A204.1 (cell line): Measurements from ENCODE around the gene RCVRN.
"Not testable (repeated sequence)": the region's sequence is repeated elsewhere in the genome, so short reads cannot be mapped to it uniquely, and the experiment has no call there.

Experiments used
- FAIRE-seq: peaks from 2 replicates; lab custom pipeline; 2012; peaks lifted over from hg19 to GRCh38; lab: Jason Lieb, UNC

Gene RCVRN

DNA sequence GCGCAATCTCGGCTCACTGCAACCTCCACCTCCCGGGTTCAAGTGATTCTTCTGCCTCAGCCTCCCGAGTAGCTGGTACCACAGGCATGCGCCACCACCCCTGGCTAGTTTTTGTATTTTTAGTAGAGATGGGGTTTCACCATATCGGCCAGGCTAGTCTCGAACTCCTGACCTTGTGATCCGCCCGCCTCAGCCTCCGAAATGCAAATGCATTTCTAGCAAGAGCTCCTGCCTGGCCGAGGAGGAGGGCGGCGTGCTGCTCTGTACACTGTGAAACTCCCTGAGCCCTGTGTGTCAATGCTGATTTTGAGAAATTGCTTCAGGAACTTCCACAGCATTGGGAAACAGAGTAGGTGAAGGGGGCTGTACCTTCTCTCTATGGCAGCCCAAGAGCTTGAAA lies 16.1 kb upstream of the RCVRN start:
- not testable (repeated sequence) for FAIRE-seq

DNA sequence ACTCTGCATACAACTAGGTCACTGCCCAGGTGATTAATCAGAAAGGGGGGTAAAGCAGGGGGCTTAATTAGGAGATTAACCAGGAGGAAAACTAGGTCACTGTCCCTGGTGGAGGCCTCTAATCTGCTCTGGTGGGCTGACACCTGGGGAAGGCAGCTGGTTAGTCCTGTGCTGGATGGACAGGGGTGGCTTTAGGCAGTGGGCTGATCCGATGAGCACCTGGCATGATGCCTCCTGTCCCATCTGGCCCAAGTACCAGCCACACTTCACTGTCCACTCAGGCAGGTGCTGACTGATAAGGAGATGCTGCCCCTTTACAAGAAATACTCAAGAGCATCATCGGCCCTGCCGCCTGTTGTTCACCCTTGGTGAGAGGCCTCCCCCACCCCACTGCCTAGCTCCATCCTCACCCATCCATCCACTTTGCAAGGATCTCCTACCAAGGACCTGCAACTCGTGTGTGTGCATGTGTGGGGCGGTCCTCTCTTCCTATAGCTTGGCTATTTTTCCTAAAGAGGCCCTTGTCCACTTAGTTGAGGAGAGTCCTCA lies 13.8 kb upstream of the RCVRN start:
- no peak for FAIRE-seq

DNA sequence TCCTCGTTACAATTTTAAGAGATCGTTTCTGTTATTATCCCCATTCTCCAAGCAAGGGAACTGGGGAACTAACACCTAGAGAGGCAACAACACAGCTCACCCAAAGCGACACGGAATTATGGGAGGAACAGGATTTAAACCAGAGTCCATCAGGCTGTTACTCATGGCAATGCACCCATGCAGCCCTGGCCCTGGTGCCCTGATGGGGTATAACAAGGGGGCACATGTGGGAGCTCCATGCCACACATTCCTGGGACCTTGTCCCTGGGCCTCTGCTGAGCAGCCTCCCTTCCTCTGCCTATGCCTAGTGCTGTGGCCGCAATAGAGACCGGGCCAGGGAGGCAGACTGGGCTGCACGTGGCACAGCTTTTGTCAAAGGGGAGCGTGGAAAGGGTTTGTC lies 13.3 kb upstream of the RCVRN start:
- FAIRE-seq = no peak

DNA sequence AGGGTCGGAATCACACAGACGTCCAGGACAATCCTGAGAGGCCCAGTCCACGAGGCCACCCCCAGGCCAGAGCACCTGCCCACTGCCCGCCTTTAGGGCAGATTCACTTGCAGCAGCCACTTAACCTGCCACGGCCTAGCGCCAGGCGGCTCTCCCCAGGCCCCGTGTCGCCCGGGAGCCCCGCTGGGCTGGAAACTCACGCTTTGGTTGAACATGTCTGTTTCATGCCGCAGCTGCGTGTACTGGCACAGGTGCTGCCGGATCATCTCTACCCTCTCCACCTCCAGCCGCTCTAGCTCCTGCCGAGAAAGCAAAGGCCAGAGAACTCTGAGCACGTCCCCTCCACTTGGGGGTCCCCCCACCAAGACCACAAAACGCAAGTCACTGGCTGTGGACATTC lies 12.7 kb upstream of the RCVRN start:
- FAIRE-seq = no peak

DNA sequence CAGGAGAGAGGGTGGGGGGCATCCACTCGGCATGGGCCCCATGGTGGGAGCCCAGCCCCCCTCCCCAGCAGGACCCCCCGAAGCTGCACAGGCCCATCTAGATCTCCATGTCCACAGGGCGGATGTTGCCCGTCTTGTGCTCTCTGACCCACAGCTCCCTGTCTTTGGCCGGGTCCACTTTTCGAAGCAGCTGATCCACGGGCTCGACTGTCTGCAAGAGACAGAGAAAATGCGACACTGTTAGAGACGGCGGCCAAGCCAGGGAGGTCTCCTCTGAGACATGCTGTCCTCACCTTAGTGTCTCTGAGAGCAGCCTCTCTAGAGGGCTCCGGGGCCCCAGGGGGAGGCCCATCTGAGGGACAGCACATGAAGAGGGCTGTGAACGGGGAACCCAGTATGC lies 12.1 kb upstream of the RCVRN start:
- FAIRE-seq = no peak

DNA sequence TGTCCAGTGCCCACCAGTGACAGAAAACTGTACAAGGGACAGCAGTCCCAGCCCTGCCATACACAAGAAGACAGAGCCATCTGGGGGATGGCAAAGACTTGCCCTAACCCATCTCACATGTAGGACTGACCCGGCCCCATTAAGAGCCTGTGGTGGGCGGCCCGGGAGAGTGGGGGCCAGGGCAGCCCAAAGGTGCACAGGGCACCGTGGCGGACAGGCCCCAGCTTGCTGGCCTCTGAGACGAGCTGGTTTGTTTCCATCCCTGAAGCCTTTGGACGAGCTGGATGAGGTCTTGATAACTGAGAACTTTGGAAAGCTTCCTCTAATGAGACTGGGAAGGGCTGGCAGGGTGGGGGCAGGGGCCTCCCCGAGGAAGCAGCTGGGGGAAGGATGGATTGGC lies 11.0 kb upstream of the RCVRN start:
- FAIRE-seq = no peak

DNA sequence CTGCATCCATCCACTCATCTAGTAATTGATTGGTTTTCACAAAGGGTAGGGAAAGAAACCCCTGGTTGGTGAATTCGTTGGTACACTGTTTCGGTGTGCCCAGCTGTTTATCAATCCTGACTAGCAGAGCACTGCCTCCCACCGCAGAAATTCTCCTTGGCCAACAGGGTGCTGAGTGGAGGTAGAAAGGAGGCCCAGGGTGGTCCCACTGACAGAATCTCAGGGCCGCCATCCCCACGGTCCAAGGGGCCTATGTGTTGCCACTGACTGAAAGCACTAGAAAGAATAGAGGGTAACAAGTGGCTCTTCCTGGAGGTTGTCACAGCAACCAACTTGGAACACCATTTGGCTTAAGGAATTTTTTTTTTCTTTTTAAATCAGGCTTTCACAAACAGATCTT lies 8.4 kb upstream of the RCVRN start:
- no peak for FAIRE-seq

DNA sequence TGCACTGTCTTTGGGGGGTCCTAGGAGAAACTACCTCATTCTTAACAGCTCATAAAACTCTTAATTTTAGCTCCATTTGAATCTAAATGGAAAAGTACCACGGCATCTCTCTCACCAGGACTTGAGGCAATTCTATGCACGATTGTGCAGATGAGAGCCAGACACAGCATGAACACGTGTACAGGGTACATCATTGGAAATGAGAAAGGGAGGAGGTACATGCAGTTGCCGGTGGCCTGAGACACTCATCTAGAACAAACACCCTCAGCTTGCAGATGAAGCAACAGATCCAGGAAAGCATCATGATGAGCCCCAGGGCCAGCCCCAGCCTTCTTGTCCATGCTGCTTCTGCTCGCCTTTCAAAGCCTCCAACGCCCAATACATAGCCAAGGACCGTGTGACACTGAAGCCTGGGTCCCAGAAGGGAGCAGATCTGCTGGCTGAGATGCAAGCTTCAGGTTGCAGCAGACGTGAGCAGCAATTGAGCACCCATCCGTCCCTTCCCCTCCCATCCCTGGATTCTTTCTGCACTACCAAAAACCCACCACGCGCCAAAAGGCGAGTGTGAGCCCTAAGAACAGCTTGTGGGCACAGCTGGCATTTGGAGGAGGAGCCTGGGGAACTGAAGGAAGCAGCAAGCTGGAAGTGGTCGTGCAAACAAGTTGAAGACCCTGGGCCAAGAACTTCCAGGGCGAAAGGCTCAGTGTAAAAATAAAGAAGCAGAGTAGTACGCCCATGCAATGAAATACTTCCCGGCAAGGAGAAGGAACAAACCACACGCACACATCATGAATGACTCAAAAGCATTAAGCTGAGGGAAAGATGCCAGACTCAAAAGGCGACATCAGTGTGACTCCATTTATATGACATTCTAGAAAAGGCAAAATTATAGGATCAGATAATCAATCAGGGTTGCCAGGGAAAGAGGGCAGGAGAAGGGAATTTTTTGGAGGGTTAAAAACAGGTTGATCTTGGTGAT lies 7.3 kb upstream of the RCVRN start:
- no peak for FAIRE-seq

DNA sequence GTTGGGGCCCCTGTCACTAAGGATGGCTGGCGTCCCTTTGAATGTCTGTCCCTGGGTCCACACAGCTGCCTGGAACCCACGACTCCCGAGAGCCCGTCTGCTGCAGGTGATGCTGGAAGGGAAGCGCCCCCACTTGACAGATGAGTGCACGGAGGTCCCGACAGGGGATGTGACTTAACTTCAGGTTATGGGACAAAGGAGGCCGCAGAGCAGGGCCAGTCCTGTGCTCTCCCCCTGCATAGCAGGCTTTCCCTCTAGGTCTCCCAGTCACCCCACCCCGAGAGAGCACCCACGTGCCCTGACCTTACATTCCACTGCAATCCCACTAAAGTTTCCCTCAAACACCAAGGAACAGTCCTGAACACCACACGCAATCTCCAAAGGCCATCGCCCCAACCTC lies 6.0 kb upstream of the RCVRN start:
- FAIRE-seq = no peak

DNA sequence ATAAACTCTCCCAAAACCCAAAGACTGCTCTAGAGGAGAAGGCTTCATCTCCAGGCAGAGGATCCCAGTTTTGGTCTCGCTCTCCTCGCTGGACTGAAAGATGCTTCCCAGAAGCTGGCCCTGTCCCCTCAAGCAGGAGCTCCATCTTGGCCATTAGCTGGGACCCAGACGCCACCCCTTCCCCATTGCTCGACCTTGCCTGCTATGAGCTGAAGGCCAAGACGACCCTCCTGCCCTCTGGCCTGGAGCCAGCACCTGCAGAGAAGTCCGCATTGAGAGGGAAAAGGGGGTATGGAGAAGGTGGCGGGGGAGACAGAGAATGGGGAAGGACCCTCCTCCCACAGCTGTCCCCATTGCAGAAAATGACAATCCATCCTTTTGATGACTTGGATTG lies 3.6 kb upstream of the RCVRN start:
- no peak for FAIRE-seq

DNA sequence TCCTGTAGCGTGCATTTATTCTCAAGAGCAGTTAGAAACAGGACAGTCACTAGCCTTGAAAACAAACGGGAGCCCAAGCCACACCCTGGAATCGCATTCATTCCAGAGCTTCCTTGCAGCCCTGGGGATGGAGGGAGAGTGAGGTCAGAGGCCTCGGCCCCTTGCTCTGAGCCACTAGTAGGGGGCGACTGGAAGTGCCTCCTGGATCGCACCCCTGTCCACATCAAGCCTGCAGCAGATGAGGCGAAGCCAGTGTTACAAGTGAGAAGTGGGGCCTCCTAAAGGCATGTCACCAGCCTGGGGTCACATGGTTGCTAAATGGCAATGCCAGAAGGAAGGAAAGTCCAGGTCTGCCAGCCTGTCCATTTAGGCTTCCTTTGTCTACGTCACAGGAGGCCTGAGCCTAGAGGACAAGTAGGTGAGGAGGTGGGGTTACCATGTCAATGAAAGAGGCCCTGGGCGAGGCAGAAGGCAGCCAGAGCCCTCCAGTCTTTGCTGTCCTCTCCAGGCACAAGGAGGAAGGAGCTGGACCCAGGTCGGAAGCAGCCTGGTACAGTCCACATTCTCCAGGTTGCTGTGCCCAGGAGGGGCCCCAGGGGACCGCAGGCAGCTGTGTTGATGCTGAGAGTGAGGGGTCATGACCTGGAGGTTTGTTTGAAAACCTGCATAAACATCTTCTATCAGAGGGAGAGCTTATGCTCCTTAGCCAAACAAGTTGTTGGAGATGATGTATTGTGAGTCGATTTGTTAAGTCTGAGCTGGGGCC lies 3.0 kb upstream of the RCVRN start:
- FAIRE-seq = no peak

DNA sequence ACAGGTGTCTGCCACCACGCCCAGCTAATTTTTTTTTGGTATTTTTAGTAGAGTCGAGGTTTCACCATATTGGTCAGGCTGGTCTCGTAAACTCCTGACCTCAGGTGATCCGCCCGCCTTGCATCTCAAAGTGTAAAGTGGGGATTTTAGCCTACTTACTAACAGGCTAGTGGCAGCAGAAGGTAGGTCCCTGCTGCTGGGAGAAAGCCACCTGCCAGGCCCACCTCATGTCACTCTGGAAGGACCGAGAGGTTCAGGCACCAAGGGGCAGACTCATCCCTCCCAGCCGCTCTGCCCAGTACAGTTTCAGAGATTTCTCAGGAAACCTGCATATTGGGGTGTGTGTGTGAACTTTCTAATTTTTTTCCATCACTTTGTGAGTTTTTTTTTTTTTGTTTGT lies 2.1 kb upstream of the RCVRN start:
- FAIRE-seq = no peak

DNA sequence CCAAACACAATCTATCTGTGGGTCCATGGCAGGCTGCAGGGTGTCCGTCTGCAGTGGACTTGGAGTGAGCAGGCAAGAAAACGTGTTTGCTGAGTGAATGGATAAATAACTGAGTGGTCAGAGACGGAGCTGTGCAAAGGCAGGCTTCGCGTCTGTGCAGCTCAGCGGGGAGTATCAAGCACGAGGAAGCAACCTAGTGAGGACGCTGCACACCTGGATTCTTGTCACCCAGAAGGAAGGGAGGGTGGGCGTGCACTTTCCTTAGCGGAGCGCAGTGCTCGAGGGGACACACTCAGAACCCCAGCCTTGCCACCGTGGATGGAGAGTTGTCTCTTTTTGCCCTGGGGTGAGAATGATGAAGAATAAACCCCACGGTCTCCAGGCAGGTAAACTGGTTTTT lies 1.5 kb upstream of the RCVRN start:
- FAIRE-seq = no peak

DNA sequence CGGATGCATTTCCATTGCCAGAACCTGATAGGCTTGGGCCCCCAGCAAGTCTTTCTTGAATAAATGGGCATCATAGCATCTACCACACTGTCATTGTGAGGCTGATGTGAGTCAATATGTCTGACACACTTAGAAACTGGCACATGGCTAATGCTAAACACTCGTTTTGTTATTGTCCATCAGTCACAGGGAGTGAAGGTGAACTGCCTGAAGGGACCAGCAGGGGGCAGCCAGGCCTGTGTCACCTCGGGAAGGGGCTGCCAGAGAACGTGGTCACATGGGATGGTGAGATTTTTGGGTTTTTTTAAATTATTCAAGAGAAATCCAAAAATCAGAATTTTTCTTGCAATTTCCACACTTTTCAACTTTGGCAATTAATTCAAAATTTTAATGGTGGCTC lies 831 bp upstream of the RCVRN start:
- FAIRE-seq = no peak

DNA sequence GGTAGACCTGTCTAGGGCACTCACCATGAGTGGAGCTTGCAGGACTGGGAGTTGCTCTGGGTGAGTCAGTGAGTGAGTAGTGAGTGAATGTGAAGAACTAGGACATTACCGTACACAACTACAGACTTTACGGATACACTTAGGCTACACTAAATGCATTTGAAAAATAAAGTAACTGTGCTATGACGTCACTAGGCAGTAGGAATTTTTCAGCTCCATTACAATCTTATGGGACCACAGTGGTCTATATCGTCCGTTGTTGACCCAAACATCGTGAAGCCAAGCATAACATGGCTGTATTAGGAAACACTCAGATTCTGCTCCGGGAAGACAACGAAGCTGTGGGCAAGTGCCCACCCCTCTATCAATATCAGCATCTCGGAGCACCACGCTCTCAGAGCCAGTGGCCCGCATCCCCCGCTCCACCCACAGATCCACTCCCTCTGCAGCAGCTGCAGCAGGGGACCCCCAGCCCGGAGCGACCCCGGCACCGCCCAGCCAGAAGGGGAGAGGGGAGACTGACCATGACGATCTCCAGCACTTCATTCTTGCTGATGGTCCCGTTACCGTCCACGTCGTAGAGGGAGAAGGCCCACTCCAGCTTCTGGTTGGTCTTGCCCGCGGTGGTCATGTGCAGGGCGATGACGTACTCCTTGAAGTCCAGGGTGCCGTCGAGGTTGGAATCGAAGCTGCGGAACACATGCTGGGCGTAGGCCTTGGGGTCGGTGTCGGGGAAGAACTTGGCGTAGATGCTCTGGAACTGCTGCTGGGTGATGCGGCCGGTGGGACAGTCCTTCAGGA lies 594 bp downstream of the RCVRN start:
- no peak for FAIRE-seq

DNA sequence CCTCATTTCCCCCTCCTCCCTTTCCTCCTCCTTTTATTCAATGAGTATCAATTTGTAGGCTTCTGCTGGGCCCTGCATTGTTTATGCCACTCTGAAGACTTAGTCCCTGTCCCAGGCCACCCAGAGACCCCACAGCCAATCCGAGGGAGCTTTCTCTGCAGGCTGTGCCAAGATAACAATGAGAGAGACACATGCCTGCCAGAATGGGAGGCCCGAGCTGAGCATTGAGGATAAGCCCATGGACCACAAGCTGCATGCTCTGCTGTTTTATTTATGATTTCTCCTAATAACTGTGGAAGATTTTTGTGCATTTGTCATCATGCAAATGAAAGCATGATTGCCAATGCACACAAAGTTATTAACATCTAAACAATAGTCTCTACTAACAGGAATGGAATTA lies 3.0 kb downstream of the RCVRN start:
- no peak for FAIRE-seq

DNA sequence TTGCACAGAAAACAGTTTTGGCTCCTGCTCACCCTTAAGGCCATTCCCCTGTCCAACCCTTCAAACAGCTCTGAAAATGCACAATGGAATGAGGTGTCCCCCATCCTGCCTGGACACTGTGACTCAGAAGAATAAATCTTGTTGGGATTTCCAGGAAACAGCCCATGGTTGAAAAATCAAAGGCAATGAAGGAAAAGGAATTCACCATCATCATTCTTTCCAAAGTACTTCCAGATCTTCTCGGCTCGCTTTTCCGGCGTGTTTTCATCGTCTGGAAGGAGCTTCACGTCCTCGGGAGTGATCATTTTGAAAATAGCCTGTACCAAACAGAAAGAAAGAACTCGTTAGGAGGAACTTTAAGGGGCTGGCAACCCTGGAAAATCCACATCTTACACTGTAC lies 4.3 kb downstream of the RCVRN start:
- no peak for FAIRE-seq

DNA sequence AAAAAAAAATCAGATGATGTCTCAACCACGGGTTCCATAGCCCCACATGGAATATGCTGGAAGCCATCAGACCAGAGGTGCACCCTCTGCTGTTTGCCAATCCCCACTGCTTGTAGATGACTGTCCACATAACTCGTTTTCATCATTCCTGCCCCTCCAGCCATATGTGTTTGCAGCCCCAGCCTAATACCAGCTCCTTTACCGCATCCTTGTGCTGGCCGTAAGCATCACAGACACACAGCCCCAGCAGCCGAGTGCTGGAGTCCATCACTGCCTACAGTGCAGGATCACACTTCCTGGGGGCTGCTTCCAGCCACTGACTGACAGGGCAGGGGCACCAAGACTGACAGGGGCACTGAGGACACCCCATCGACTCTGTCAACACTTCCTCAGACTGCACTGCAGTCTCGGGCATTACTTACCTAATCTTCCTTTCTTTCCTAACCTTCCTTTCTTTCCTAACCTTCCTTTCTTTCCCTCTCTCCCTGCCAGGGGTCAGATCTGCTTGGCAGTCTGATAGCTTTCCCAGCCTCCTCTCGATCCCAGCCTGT lies 5.0 kb downstream of the RCVRN start:
- FAIRE-seq = no peak

DNA sequence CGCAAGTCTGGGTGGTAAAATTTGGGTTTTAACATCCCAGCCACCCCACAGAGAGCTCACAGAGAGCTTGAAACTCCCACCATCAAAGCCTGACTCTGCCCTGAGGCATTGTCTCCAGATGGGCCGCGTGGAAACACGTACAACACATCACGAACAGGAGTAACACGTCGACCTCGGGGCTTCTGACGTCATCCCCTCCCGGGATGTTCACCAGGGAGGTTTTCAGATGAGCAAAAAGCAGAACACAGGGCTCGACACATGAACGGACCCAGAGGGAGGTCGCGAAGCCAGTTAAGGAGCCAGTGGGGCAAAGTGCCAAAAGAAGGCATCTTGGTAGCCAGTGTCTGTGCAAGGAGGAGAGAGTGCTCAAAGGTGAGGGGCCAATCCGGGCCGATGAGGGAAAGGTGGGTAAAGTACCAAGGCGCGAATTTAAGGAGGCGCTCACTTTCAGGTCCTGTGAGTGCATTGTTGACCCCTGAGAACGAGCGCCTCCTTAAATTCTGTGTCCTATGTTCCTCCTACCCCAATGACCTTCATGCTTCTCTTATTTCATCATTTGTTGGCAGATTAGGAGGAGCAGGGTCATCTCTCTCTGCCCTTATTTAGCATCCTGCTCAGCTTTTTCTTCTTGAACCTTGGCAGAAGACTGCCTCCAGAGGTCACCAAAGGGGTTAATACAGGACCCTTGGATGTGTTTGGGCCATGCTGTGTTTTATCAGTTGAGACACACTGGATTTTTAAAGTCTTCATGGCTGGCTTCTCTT lies 5.6 kb downstream of the RCVRN start:
- FAIRE-seq = no peak

DNA sequence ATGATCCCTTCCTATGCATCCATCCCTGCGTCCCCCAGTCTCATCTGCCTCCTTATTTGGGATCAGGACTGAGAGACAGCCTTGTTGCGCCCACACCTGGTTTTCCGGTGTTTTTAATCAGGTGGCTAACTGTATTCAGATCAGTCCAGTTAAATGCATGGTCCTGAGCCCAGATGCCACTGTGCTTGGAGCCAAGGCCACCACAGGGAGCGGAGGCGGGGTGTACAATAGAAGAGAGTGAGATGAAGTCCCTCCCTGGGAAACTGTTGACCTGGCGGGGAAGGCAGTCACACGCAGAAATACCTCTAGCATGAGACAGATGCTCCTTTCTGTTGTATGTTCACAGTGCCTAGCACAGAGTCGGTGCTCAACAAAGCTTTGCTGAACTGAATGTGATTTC lies 6.3 kb downstream of the RCVRN start:
- no peak for FAIRE-seq

DNA sequence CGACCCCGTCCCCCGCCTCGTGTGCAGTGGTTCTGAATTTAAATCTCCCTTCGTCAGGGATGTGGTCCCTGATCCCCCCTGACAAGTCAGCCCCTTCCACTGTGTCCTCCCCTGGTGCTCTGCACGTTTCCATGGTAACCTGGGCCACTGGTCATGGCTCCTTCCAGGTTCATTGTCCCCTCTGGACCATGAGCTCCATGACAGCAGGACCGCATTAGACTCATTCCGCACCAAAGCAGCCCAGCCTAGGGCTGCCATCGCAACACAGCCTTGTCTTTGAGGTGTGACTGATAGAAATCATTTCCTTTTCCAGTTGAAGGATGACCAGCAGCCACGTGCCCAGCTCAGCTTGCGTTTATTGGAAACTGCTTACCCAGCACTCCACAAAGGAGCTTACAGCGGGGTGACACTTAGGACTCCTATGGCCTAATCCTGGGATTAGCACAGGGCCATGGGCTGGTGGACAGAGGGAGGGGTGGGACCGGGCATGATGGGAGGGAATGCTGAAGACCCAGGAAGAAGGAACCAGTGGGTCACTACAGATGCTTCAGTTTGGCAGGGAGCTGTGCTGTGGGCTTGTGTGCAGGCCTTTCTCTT lies 7.6 kb downstream of the RCVRN start:
- FAIRE-seq = no peak
